ENCODE results near the gene TNFRSF25.
"Not testable (repeated sequence)": the region's sequence is repeated elsewhere in the genome, so short reads cannot be mapped to it uniquely, and the experiment has no call there.

Gene TNFRSF25

GRCh38 chr1:6501279-6501813, 35.4 kb upstream of the TNFRSF25 start:
- no peak for DNase-seq

- no peak for DNase-seq
Observed at GRCh38 chr1:6500544-6501278, 34.7 kb upstream of the TNFRSF25 start.

GRCh38 chr1:6499296-6499695, 33.3 kb upstream of the TNFRSF25 start:
- DNase-seq = no peak

GRCh38 chr1:6498576-6499111, 32.7 kb upstream of the TNFRSF25 start:
- no peak for DNase-seq

GRCh38 chr1:6497867-6498575, 32.0 kb upstream of the TNFRSF25 start:
- peak; percentile 58 for DNase-seq

GRCh38 chr1:6497215-6497866, 31.4 kb upstream of the TNFRSF25 start:
- DNase-seq = peak; percentile 88

- DNase-seq = no peak
Observed at GRCh38 chr1:6496890-6497214, 30.9 kb upstream of the TNFRSF25 start.

- no peak for DNase-seq
Observed at GRCh38 chr1:6496365-6496721, 30.4 kb upstream of the TNFRSF25 start.

GRCh38 chr1:6495540-6496364, 29.8 kb upstream of the TNFRSF25 start:
- no peak for DNase-seq

- peak; percentile 33 for DNase-seq
Observed at GRCh38 chr1:6495041-6495441, 29.1 kb upstream of the TNFRSF25 start.

- DNase-seq = no peak
Observed at GRCh38 chr1:6494627-6495026, 28.7 kb upstream of the TNFRSF25 start.

- not testable (repeated sequence) for DNase-seq
Observed at GRCh38 chr1:6493834-6494223, 27.9 kb upstream of the TNFRSF25 start.

GRCh38 chr1:6491966-6492365, 26.0 kb upstream of the TNFRSF25 start:
- DNase-seq = no peak

- peak; percentile 58 for DNase-seq
Observed at GRCh38 chr1:6491480-6491962, 25.5 kb upstream of the TNFRSF25 start, which contains the start of gene PLEKHG5. PLEKHG5 (minus strand) TSS chr1:6491667; CDS start chr1:6477571, 14,096 bp downstream.

GRCh38 chr1:6491081-6491449, 25.1 kb upstream of the TNFRSF25 start:
- DNase-seq = no peak

GRCh38 chr1:6490181-6491080, 24.5 kb upstream of the TNFRSF25 start:
- peak; percentile 94 for DNase-seq

- peak; percentile 88 for DNase-seq
Observed at GRCh38 chr1:6489799-6490180, 23.8 kb upstream of the TNFRSF25 start.

GRCh38 chr1:6489383-6489765, 23.4 kb upstream of the TNFRSF25 start:
- no peak for DNase-seq

- DNase-seq = no peak
Observed at GRCh38 chr1:6488602-6489382, 22.8 kb upstream of the TNFRSF25 start.

GRCh38 chr1:6487804-6488484, 22.0 kb upstream of the TNFRSF25 start:
- DNase-seq = no peak

Measured in DMS53 (cell line).